Retinal pigment epithelial cell (primary cell): ENCODE measurements around the gene FRRS1.

Source experiments
- DNase-seq: peaks from one replicate; pipeline ENCODE4 v3.0.0-alpha.2; 2010; ENCODE audit warnings: low read depth
- H3K4me3 ChIP-seq: 2 replicates; pipeline ENCODE4 v1.5.1; 2011; ENCODE audit warnings: mild to moderate bottlenecking, low read length, control low read depth, moderate library complexity
- TF ChIP-seq, protein P1 (sequence below): conservative IDR thresholded peaks from 2 replicates; pipeline ENCODE4 v1.5.1; 2011; ENCODE audit warnings: low read depth, low read length, control low read depth, inconsistent platforms

Gene FRRS1

GRCh38 chr1:99663501-99663900, 102.9 kb downstream of the FRRS1 start:
- H3K4me3 ChIP-seq, result no peak overlapping the region
- DNase-seq, result no peak
- TF ChIP-seq, protein P1, sequence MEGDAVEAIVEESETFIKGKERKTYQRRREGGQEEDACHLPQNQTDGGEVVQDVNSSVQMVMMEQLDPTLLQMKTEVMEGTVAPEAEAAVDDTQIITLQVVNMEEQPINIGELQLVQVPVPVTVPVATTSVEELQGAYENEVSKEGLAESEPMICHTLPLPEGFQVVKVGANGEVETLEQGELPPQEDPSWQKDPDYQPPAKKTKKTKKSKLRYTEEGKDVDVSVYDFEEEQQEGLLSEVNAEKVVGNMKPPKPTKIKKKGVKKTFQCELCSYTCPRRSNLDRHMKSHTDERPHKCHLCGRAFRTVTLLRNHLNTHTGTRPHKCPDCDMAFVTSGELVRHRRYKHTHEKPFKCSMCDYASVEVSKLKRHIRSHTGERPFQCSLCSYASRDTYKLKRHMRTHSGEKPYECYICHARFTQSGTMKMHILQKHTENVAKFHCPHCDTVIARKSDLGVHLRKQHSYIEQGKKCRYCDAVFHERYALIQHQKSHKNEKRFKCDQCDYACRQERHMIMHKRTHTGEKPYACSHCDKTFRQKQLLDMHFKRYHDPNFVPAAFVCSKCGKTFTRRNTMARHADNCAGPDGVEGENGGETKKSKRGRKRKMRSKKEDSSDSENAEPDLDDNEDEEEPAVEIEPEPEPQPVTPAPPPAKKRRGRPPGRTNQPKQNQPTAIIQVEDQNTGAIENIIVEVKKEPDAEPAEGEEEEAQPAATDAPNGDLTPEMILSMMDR, result no peak

GRCh38 chr1:99662539-99663080, 103.8 kb downstream of the FRRS1 start:
- no peak overlapping the region for H3K4me3 ChIP-seq
- TF ChIP-seq, protein P1, result no peak
- no peak for DNase-seq

- no peak overlapping the region for H3K4me3 ChIP-seq
- no peak for DNase-seq
- TF ChIP-seq, protein P1, result no peak
These were observed 104.7 kb downstream of the FRRS1 start for GRCh38 chr1:99661780-99662179.

- no peak for DNase-seq
- TF ChIP-seq, protein P1, result no peak
- no peak overlapping the region for H3K4me3 ChIP-seq
These were observed 105.9 kb downstream of the FRRS1 start for GRCh38 chr1:99660496-99660895.

GRCh38 chr1:99659755-99660210, 106.7 kb downstream of the FRRS1 start:
- TF ChIP-seq, protein P1, result no peak
- DNase-seq, result no peak
- no peak overlapping the region for H3K4me3 ChIP-seq
